ENCODE data around the gene SGCD.

Gene SGCD

DNA sequence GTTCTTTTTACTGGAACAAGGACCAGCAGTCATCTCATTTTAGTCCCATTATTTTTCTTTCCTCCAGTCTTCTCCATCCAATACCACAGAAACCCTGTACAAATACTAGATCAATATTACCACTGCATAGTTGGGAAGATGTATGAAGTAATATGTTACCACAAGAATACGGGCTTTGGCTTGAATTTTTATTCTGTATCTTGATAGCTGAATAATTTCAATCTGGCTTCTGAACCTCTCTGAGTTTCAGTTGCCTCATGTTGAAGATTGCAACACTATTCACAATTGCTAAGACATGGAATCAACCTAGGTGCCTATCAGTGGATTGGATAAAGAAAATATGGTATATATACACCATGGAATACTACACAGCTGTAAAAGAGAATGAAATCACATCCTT is 82.9 kb downstream of the SGCD start:
- Histone ChIP-seq H3K27me3 (ENCODE audit: insufficient read depth, low read depth, severe bottlenecking) (no peaks in the 10 kb centered on the region), H3K27ac (no peak overlapping the region), H3K9me3 (ENCODE audit: severe bottlenecking) (no peaks in the 10 kb centered on the region), H3K36me3 (no peaks in the 10 kb centered on the region), H3K4me3 (ENCODE audit: low read depth, low read length) (no peak overlapping the region)
- no peak for DNase-seq
- TF ChIP-seq, protein P1, sequence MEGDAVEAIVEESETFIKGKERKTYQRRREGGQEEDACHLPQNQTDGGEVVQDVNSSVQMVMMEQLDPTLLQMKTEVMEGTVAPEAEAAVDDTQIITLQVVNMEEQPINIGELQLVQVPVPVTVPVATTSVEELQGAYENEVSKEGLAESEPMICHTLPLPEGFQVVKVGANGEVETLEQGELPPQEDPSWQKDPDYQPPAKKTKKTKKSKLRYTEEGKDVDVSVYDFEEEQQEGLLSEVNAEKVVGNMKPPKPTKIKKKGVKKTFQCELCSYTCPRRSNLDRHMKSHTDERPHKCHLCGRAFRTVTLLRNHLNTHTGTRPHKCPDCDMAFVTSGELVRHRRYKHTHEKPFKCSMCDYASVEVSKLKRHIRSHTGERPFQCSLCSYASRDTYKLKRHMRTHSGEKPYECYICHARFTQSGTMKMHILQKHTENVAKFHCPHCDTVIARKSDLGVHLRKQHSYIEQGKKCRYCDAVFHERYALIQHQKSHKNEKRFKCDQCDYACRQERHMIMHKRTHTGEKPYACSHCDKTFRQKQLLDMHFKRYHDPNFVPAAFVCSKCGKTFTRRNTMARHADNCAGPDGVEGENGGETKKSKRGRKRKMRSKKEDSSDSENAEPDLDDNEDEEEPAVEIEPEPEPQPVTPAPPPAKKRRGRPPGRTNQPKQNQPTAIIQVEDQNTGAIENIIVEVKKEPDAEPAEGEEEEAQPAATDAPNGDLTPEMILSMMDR (IDR thresholded peaks at IDR 0.05; ENCODE audit: low read depth, low read length) = no peak

DNA sequence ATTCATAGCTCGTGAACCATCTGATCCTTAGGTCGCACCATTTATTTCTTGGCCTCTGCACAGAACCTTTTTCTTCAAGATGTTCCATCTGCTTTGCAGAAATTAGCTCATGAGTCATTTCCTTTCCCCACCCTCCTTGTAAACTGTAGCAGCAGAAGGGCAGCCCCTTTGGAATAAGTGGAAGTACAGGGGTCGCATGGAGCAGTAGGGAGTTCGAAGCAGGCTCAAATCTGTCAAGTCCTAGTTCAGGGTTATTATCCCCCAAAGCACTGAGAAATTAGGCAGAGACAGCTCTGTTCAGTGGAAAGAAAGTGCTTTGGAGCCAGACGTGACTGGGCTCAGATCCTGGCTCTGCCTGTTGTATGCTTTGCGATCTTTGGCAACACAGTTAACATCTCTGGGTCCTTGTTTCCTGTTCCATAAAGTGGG is 84.2 kb downstream of the SGCD start:
- TF ChIP-seq, protein P1 (IDR thresholded peaks at IDR 0.05; ENCODE audit: low read depth, low read length) = no peak

DNA sequence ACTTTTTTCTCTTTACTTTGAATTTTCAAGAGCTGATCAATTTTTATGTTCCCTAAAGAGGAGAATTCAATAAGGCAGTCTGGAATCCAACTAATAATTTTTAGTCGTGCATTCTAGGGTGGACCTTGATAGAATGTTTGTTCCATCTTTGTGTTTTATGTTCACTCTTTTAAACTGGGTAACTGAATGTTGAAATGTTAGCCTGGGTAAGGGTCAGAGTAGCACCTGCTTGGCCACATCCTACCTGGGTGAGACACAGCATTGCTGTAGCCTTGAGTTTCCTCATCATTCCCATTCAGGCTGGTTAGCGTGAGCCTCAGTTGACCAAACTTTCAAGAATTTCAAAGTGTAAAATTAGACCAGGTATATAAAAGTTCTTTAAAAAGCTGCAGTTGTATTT is 85.0 kb downstream of the SGCD start:
- no peak overlapping the region for H3K27ac ChIP-seq
- H3K4me3 ChIP-seq (ENCODE audit: low read depth, low read length) = no peak overlapping the region
- H3K27me3 ChIP-seq (ENCODE audit: insufficient read depth, low read depth, severe bottlenecking) = no peaks in the 10 kb centered on the region
- H3K36me3 ChIP-seq = no peaks in the 10 kb centered on the region
- TF ChIP-seq, protein P1 (IDR thresholded peaks at IDR 0.05; ENCODE audit: low read depth, low read length) = no peak
- H3K9me3 ChIP-seq (ENCODE audit: severe bottlenecking) = no peaks in the 10 kb centered on the region
- DNase-seq = no peak

More for the DNA sequence above, 84.2 kb downstream of the SGCD start:
- DNase-seq = no peak
- Histone ChIP-seq H3K27ac (no peak overlapping the region), H3K36me3 (no peaks in the 10 kb centered on the region), H3K27me3 (ENCODE audit: insufficient read depth, low read depth, severe bottlenecking) (no peaks in the 10 kb centered on the region), H3K4me3 (ENCODE audit: low read depth, low read length) (no peak overlapping the region), H3K9me3 (ENCODE audit: severe bottlenecking) (no peaks in the 10 kb centered on the region)

DNA sequence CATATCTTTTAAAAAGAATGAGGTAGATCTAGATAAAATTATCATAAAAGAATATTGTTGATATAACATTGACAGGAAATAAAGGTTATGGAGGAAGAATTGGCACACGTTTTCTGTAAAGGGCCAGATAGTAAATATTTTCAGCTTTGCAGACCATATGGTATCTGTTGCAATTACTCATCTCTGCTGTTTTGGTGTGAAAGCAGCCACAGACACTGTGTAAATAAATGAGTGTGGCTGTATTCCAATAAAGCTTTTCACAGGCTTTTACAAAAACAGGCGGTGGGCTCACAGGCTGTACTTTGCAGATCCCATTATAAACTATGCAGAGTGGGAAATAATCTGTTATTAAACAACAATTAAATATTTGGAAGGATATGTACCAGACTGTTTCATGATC is 87.4 kb downstream of the SGCD start:
- Histone ChIP-seq H3K27me3 (ENCODE audit: insufficient read depth, low read depth, severe bottlenecking) (no peaks in the 10 kb centered on the region), H3K4me3 (ENCODE audit: low read depth, low read length) (no peak overlapping the region), H3K27ac (no peak overlapping the region), H3K9me3 (ENCODE audit: severe bottlenecking) (no peaks in the 10 kb centered on the region), H3K36me3 (no peaks in the 10 kb centered on the region)
- TF ChIP-seq, protein P1 (IDR thresholded peaks at IDR 0.05; ENCODE audit: low read depth, low read length) = no peak
- DNase-seq = no peak

DNA sequence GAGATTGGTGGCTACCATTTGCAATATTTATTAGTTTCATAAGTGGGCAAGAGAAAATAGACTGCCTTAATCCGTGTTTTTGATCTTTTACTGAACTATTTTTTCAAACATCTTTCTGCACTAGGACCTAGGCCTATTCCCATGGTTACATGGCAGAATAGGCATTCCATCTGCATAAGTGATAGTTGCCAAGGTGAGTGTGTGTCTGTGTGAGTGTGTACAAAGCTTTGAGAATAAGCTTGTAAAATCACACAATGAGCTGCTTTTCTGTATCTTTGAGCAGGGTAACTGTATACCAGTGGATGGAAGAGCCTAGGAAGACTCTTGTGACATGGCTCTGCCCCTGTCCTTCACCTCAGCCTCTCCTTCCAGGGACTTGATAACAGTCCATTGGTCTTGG is 92.7 kb downstream of the SGCD start:
- Histone ChIP-seq H3K4me3 (ENCODE audit: low read depth, low read length) (no peak overlapping the region), H3K36me3 (no peaks in the 10 kb centered on the region), H3K9me3 (ENCODE audit: severe bottlenecking) (no peaks in the 10 kb centered on the region), H3K27ac (no peak overlapping the region), H3K27me3 (ENCODE audit: insufficient read depth, low read depth, severe bottlenecking) (no peaks in the 10 kb centered on the region)
- no peak for DNase-seq
- TF ChIP-seq, protein P1 (IDR thresholded peaks at IDR 0.05; ENCODE audit: low read depth, low read length) = no peak

DNA sequence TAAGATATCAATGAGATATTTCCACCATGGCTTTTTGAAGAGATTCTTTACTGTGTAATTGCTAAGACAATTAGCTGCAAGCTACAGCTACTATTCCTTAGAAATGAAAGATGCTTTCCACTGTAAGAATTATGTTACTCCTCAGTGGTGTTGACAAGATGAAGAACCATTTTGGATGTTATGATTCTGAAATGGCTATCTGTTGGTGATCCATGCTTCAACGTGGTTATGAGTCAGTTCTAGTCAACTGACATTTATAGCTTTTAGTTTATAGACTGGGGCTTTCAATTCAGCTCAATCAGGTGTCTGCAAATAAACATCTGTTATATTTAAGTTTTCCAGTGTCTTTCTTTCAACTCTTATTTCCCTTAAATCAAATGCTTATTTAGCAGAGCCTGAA is 93.7 kb downstream of the SGCD start:
- TF ChIP-seq, protein P1 (IDR thresholded peaks at IDR 0.05; ENCODE audit: low read depth, low read length) = no peak
- no peaks in the 10 kb centered on the region for H3K9me3 ChIP-seq (ENCODE audit: severe bottlenecking)
- DNase-seq = no peak
- H3K27ac ChIP-seq = no peak overlapping the region
- H3K27me3 ChIP-seq (ENCODE audit: insufficient read depth, low read depth, severe bottlenecking) = no peaks in the 10 kb centered on the region
- no peak overlapping the region for H3K4me3 ChIP-seq (ENCODE audit: low read depth, low read length)
- no peaks in the 10 kb centered on the region for H3K36me3 ChIP-seq

Data from WERI-Rb-1 (cell line).